GM12878 (cell line): Measurements from ENCODE around the gene TXN2. TPM values are rescaled to one million over a fixed set of nuclear protein-coding genes. Genes with fewer than 3 reads are reported as not detected.
"Not testable (repeated sequence)": the region's sequence is repeated elsewhere in the genome, so short reads cannot be mapped to it uniquely, and the experiment has no call there.

Experiments used
- ATAC-seq: fragments of 200-7000 bp; cut with Tn5 transposase; 3 replicates; pipeline ENCODE4 v1.9.1; 2020; ENCODE audit warnings: mild to moderate bottlenecking, moderate library complexity
- BruUV-seq: library from RNA; stranded (reverse); fragments of 400-500 nt; replicated peaks from 2 replicates; lab custom pipeline; 2021; lab: Mats Ljungman, UMichigan
- CTCF ChIA-PET: fragments of 300-600 bp; sonication (Branson Sonifier 250); formaldehyde crosslinking; extraction: SDS; loops from one replicate; lab custom pipeline; 2021; ENCODE audit warnings: inconsistent platforms; lab: Yijun Ruan, JAX
- POLR2A ChIA-PET: fragments of 350-600 bp; formaldehyde crosslinking; extraction: SDS; loops from one replicate; lab custom pipeline; 2021; ENCODE audit warnings: inconsistent platforms; lab: Charles Lee
- RAD21 ChIA-PET: fragments of 300-600 bp; sonication (Branson Sonifier 250); formaldehyde crosslinking; loops from one replicate; lab custom pipeline; 2023; ENCODE audit warnings: antibody characterized with exemption; ENCODE audit not compliant: unreplicated experiment; lab: Charles Lee
- SMC1A ChIA-PET: fragments of 300-600 bp; sonication (Branson Sonifier 250); formaldehyde crosslinking; loops from one replicate; lab custom pipeline; 2023; ENCODE audit not compliant: unreplicated experiment, uncharacterized antibody; lab: Charles Lee
- DNase-seq: peaks from one replicate; pipeline ENCODE4 v3.0.0-alpha.2; 2011; ENCODE audit warnings: low read depth, low spot score
- FAIRE-seq: peaks from 3 replicates; lab custom pipeline; 2011; peaks lifted over from hg19 to GRCh38; lab: Jason Lieb, UNC
- H2AFZ ChIP-seq: 2 replicates; pipeline ENCODE4 v1.6.0; 2011; ENCODE audit warnings: low read depth, low read length, control low read depth; ENCODE audit not compliant: control insufficient read depth
- H3K27ac ChIP-seq: 2 replicates; pipeline ENCODE4 v1.5.1; 2011; ENCODE audit warnings: control low read depth; ENCODE audit not compliant: control insufficient read depth, insufficient read depth
- H3K27me3 ChIP-seq, 2 experiments: replicated peaks in 1 of 2; 2 replicates each; pipeline versions ENCODE4 v1.6.0 to v1.6.1; 2011; ENCODE audit warnings: low read length in 1 of 2; ENCODE audit not compliant: control insufficient read depth in 2 of 2, insufficient read depth in 2 of 2
- H3K36me3 ChIP-seq, 2 experiments: 2 replicates each; pipeline ENCODE4 v1.5.1; 2011; ENCODE audit warnings: low read length in 1 of 2; ENCODE audit not compliant: control insufficient read depth in 2 of 2, insufficient read depth in 2 of 2
- H3K4me1 ChIP-seq: 2 replicates; pipeline ENCODE4 v1.6.1; 2011; ENCODE audit warnings: mild to moderate bottlenecking, low read length, moderate library complexity, mixed read lengths; ENCODE audit not compliant: control insufficient read depth, insufficient read depth
- H3K4me2 ChIP-seq: 2 replicates; pipeline ENCODE4 v1.6.0; 2011; ENCODE audit warnings: control low read depth; ENCODE audit not compliant: control insufficient read depth, insufficient read depth
- H3K4me3 ChIP-seq: fragments of 200-600 bp; sonication (generic); 2 replicates; pipeline ENCODE4 v1.5.1; 2016
- H3K79me2 ChIP-seq: 2 replicates; pipeline ENCODE4 v1.6.0; 2011; ENCODE audit warnings: low read length; ENCODE audit not compliant: control insufficient read depth, insufficient read depth
- H3K9ac ChIP-seq: 2 replicates; pipeline ENCODE4 v1.8.0; 2011; ENCODE audit warnings: low read length, control low read depth, mixed read lengths; ENCODE audit not compliant: control insufficient read depth, insufficient read depth
- H3K9me3 ChIP-seq: replicated peaks from 3 replicates; pipeline ENCODE4 v1.5.1; 2011; ENCODE audit warnings: mild to moderate bottlenecking, low read length; ENCODE audit not compliant: control insufficient read depth, insufficient read depth
- H4K20me1 ChIP-seq: 2 replicates; pipeline ENCODE4 v1.6.0; 2011; ENCODE audit not compliant: control insufficient read depth, insufficient read depth
- HDAC6 ChIP-seq: fragments of 200-600 bp; sonication (generic); IDR thresholded peaks from one replicate; pipeline ENCODE4 v1.8.0; 2017; ENCODE audit warnings: antibody characterized with exemption; ENCODE audit not compliant: unreplicated experiment
- PML ChIP-seq: IDR thresholded peaks from 2 replicates; pipeline ENCODE4 v1.6.1; 2012; ENCODE audit warnings: low read length, inconsistent platforms
- POLR2AphosphoS5 ChIP-seq: IDR thresholded peaks from 2 replicates; pipeline ENCODE4 v1.6.1; 2011; ENCODE audit warnings: mild to moderate bottlenecking, low read length, inconsistent platforms
- SMARCA5 ChIP-seq: fragments of 450-650 bp; IDR thresholded peaks from 2 replicates; pipeline ENCODE4 v1.6.1; 2017; ENCODE audit warnings: mild to moderate bottlenecking
- TCF12 ChIP-seq: IDR thresholded peaks from 2 replicates; pipeline ENCODE4 v1.6.1; 2011; ENCODE audit warnings: low read depth, mild to moderate bottlenecking, low read length
- ZNF274 ChIP-seq: IDR thresholded peaks from one replicate; pipeline ENCODE4 v1.8.0; 2011; ENCODE audit not compliant: insufficient read length, insufficient read depth
- WGBS: methylation state at CpG from one replicate; pipeline ENCODE4 v1.1.6; 2016; ENCODE audit warnings: low lambda C conversion rate; ENCODE audit not compliant: insufficient replicate concordance, insufficient coverage; ENCODE audit errors: missing lambda C conversion rate; 5-methylcytosine and 5-hydroxymethylcytosine counted together
- in situ Hi-C: fragments of 300-500 bp; cut with MboI; formaldehyde crosslinking; loops from 9 replicates; pipeline ENCODE4 v1.14.3; 2018; ENCODE audit warnings: mixed read lengths
- intact Hi-C: fragments of 100-400 bp; cut with micrococcal nuclease; formaldehyde crosslinking; loops from one replicate; pipeline ENCODE4 v1.14.2; 2022; ENCODE audit not compliant: unreplicated experiment
- polyA plus RNA-seq, 11 experiments: library from polyadenylated mRNA; depleted of rRNA in 4 of 11; unstranded in 6 of 11; stranded (reverse) in 5 of 11; fragments of >200 nt; fragmentation: Nextera tagmentation in 4 of 11; fragmentation: Illumina TruSeq in 1 of 11; extraction: Ambion mirVana in 4 of 11; extraction: Trizol in 1 of 11; gene quantifications; 1 replicate in 1 of 11; 2 replicates in 10 of 11; pipeline versions ENCODE4 v1.2.1 to v1.2.3, GENCODE V29; 2011 to 2016; ENCODE audit warnings: inconsistent platforms in 2 of 11, missing spikeins in 2 of 11, low read depth in 1 of 11
- total RNA-seq, 4 experiments: library from RNA; depleted of rRNA in 3 of 4; stranded (reverse); fragments of >200 nt in 3 of 4; fragmentation: Illumina TruSeq in 1 of 4; extraction: Trizol in 1 of 4; gene quantifications; 2 replicates each; pipeline versions ENCODE4 v1.2.1 to v1.2.3, GENCODE V29; 2013 to 2021
- TF ChIP-seq, protein P1 (sequence below): fragments of 450-650 bp; IDR thresholded peaks from 2 replicates; pipeline ENCODE4 v1.6.1; 2018; ENCODE audit warnings: borderline replicate concordance, mild to moderate bottlenecking; ENCODE audit not compliant: partially characterized antibody

Gene TXN2
- total and polyA plus RNA-seq, 10 of the 15 experiments (the other 5 are each of a cell fraction or from before 2014, with no cell fraction given), result 70.2 to 350 (median 183) TPM

DNA sequence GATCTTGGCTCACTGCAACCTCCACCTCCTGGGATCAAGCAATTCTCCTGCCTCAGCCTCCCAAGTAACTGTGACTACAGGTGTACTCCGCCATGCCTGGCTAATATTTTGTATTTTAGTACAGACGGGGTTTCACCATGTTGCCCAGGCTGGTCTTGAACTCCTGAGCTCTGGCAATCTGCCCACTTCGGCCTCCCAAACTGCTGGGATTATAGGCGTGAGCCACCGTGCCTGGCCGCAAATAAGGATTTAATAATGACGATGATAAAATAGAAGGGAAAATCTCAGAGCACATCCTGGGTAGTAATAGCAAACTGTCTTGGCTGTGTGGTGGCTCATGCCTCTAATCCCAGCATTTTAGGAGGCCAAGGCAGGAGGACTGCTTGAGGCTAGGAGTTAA, 30.5 kb downstream of the TXN2 start:
- H3K9me3 ChIP-seq, DNase-seq, BruUV-seq, ATAC-seq, H4K20me1 ChIP-seq, H3K36me3 ChIP-seq, H3K27ac ChIP-seq, H3K4me3 ChIP-seq, H3K79me2 ChIP-seq, FAIRE-seq, in situ Hi-C loops, H3K4me2 ChIP-seq, H3K9ac ChIP-seq, H2AFZ ChIP-seq, H3K27me3 ChIP-seq: not testable (repeated sequence)
- SMC1A ChIA-PET, result interaction anchor here (0.9 to 1.3 kb wide), 3 partner anchors 15 to 116 kb away, joined by 3 to 9 read pairs (median 3); no protein-coding TSS in a partner anchor
- WGBS, result 97% methylated on average over 7 of the region's 7 CpGs
- peaks cover 36% of the 10 kb centered on the region for H3K4me1 ChIP-seq
- RAD21 ChIA-PET, result interaction anchor here (1.3 to 1.5 kb wide), 4 partner anchors 19 to 119 kb away, joined by 3 to 9 read pairs (median 4); no protein-coding TSS in a partner anchor
- POLR2A ChIA-PET, result interaction anchor here (1.3 to 1.9 kb wide), 3 partner anchors 66 to 119 kb away, joined by 4 to 7 read pairs (median 4); no protein-coding TSS in a partner anchor
- CTCF ChIA-PET, result interaction anchor here (1.2 kb wide), 2 partner anchors 15 to 20 kb away, joined by 3 read pairs; no protein-coding TSS in a partner anchor
- intact Hi-C loops, result loop anchor here (5.0 kb wide), 1 partner anchor 119 kb away; no protein-coding TSS in a partner anchor

DNA sequence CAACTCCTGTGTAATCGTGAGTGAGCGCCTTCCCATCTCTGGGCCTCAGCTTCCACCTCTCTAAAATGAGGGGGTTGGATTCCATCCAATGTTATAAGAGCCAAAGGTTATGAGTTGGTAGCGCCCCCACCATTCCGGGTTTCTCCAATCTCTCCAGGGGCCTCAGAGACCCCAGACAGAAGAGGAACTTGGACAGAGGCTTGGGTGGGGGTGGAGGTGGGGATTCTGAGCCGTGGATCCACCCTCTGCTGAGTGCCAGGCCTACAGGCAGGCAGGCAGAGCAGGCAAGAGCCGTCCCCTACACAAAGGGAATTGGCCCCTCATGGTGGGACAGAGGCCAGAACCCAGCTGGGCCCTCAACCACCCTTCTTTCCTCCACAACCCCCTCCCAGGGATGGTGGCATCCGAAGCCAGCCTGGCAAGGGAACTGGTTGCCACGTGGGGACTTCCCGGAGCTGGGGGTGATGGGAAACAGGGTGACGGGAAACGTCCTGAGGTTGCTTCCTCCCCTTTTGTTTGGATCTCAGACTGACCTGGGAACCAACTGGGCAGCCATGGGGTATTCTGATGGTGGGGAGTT, 31.8 kb downstream of the TXN2 start:
- DNase-seq (no peak), FAIRE-seq (no peak), ATAC-seq (no peak)
- Histone ChIP-seq H3K4me2 (no peak overlapping the region), H3K79me2 (no peaks in the 10 kb centered on the region; the same call in 1 of the 2 replicates), H3K9me3 (no peaks in the 10 kb centered on the region), H3K4me1 (peaks cover 30% of the 10 kb centered on the region), H3K27me3 (no peaks in the 10 kb centered on the region), H4K20me1 (no peaks in the 10 kb centered on the region), H2AFZ (no peak overlapping the region), H3K4me3 (no peak overlapping the region), H3K27ac (no peak overlapping the region), H3K36me3 (no peaks in the 10 kb centered on the region), H3K9ac (no peak overlapping the region)
- WGBS, result 66% methylated on average over 11 of the region's 11 CpGs
- ChIA-PET CTCF (no interaction called here), RAD21 (no interaction called here), SMC1A (no interaction called here), POLR2A (no interaction called here)
- BruUV-seq, result no TSS peak
- in situ Hi-C loops (no loop called here), intact Hi-C loops (loop anchor here (5.0 kb wide), 1 partner anchor 117 kb away; no protein-coding TSS in a partner anchor)
- TF ChIP-seq SMARCA5 (no peak), TCF12 (no peak), ZNF274 (no peak), PML (no peak), POLR2AphosphoS5 (no peak), HDAC6 (no peak)
- TF ChIP-seq, protein P1, sequence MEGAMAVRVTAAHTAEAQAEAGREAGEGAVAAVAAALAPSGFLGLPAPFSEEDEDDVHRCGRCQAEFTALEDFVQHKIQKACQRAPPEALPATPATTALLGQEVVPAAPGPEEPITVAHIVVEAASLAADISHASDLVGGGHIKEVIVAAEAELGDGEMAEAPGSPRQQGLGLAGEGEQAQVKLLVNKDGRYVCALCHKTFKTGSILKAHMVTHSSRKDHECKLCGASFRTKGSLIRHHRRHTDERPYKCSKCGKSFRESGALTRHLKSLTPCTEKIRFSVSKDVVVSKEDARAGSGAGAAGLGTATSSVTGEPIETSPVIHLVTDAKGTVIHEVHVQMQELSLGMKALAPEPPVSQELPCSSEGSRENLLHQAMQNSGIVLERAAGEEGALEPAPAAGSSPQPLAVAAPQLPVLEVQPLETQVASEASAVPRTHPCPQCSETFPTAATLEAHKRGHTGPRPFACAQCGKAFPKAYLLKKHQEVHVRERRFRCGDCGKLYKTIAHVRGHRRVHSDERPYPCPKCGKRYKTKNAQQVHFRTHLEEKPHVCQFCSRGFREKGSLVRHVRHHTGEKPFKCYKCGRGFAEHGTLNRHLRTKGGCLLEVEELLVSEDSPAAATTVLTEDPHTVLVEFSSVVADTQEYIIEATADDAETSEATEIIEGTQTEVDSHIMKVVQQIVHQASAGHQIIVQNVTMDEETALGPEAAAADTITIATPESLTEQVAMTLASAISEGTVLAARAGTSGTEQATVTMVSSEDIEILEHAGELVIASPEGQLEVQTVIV, result no peak
